ENCODE results near the gene VEGFA.
"Not testable (repeated sequence)": the region's sequence is repeated elsewhere in the genome, so short reads cannot be mapped to it uniquely, and the experiment has no call there.

VEGFA gene

DNA sequence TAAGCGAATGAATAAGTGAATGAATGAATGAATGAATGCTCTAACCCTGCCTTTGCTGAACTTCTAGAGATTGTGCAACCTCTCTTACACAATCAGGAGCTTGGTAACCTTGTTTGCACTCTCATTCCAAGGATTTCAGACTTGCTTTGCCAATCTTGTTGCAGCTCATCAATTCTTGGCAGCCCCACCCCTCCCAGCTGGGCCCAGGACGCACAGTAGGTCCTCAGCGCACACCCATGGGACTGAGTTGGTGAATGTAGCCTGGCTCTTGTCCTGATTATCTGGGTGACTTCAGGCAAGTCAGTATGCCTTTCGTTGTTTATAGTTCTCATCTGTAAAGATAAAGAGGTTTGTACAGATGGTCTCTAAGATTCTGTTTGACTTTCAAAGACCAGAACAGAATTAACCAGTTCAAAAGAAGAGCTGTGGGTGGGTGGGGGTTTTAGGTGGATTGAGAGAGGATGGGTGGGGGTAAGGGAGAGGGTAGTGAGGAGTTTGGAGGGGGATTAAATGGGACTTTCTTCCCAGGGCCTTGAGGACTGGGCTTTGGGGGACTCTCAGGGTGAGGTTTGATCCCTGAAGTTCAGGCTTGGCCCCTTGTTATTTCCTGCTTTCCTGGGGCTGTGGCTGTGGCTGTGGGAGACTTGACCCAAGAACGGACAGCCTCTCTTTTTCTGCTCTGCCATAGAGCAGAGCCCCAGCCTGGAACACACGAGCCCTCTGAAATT, 33.2 kb downstream of the VEGFA start:
- DNase-seq (ENCODE audit: low spot score): no peak

- peak; percentile 35 for DNase-seq (ENCODE audit: low spot score)
Observed at GRCh38 chr6:43803783-43804549, 34.0 kb downstream of the VEGFA start.

- DNase-seq (ENCODE audit: low spot score): no peak
Observed at GRCh38 chr6:43804550-43805223, 34.7 kb downstream of the VEGFA start.

DNA sequence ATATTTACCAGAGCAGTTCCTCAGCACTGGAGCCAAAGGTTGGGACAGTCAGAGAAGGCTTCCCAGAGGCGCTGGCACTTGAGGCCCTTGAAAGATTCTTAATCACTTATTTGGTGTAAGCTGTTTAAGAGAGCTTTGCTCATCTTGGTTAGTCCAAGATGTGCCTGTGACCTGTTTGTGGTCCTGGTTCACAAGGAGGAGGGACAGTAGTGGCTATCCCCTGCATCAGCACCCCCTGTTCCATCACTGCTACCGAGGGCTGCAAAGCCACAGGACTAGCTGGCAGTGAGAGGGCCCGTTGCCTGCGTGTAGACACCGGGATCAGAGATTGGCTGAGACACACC, 35.7 kb downstream of the VEGFA start:
- DNase-seq (ENCODE audit: low spot score): no peak

- DNase-seq (ENCODE audit: low spot score): no peak
Observed at GRCh38 chr6:43806043-43806757, 36.2 kb downstream of the VEGFA start.

- DNase-seq (ENCODE audit: low spot score): no peak
Observed at GRCh38 chr6:43806758-43807227, 36.8 kb downstream of the VEGFA start.

DNA sequence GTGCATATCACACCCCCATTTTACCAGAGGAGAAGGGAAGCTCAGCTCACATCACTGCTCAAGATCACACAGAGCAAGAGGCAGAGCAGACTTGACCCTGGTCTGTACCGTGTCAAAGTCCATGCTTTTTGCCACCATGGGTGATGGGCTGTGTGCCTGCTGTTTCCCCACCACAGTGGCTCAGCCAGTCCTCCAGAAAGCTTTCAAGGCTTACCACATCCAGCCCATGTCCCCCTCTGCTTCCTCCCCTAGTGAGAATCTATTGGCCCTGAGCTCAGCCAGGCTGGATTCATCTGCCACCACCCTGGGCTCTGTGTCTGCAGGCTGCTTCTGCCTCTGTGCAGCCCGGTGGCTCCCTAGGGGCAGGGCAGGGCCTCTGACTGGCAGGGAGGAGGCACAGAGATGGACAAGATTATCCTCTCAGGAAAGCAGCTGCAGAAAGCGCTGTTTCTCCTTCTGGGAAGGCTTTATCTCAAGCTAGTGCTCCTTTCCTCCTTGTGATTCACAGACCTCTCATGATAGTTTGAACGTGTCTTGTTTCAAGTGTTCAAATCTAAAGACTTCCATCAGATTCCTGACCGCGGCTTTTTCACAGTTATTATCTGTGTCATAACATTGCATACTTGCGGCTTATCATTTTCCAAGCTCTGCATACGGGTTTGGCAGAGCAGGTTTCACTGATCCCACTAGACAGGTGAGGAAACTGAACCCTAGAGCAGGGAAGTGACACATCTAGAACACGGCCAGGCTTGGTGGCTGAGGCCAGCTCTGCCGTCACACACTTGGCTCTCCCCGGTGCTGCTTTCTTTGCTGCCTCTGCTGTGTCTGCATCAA, 37.4 kb downstream of the VEGFA start:
- DNase-seq (ENCODE audit: low spot score): peak; percentile 59

DNA sequence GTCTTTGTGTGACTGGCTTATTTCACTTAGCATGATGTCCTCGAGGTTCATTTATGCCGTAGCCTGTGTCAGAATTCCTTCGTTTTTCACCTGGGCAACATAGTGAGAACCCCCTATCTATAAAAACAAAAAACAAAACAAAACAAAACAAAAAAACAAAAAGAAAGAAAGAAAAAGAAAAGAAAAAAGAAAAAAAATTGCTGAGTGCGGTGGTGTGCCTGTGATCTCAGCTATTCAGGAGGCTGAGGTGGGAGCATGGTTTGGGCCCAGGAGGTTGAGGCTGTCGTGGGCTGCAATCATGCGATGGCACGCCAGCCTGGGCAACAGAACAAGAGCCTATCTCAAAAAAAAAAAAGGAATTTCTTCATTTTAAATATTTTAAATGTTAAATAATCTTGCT, 38.4 kb downstream of the VEGFA start:
- DNase-seq (ENCODE audit: low spot score): no peak

GRCh38 chr6:43809417-43810305, 39.6 kb downstream of the VEGFA start:
- DNase-seq (ENCODE audit: low spot score): peak; percentile 65

DNA sequence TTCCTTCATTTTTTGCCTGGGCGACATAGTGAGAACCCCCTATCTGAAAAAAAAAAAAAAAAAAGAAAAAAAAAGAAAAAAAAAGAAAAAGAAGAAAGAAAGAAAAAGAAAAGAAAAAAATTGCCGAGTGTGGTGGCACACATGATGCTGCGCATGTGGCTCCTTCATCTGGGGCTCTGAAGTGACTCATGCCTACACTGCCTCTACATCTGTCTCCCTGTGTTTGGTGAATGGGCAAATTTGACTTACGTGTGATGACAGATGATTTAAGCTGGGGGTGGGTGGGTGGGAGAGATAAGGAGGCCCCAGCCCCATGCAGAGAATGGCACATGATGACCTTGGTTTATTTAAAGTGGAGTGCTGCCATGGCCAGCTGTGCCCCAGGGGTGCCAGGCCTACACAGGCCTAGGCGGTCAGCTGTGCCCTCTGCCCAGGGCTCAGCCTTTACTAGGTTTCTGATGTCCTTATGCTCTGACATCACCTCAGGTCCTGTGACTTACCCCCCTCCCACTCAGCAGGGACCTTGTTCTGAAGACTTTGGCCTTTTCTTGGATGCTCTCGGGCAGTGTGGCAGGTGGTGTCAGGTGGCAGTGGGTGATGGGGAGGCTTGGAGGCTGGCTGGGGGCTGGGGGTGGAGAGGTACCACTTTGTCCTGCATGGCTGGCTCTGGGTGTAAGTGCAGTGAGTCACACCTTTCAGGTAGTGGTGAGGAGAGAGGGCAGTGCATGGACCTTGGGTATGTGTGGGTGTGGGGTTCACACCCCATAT, 41.1 kb downstream of the VEGFA start:
- DNase-seq (ENCODE audit: low spot score): peak; percentile 67

DNA sequence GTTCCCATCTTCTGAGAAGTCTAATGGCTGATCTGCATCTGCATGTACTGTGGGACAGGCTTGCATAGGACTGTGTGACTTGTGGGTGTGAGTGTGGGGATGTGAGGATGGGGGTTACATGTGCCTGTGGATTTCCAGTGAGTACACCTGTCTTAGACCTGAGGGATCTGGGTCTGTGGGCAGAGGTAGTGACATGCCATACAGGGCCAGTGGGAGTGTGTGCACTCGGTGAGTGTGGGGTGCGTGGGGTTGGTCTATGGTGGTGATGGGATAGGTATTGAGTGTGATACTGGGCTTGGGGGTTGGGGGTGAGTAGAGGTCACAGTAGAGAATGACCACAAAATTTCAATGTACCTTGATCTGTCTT, 41.7 kb downstream of the VEGFA start:
- no peak for DNase-seq (ENCODE audit: low spot score)

DNA sequence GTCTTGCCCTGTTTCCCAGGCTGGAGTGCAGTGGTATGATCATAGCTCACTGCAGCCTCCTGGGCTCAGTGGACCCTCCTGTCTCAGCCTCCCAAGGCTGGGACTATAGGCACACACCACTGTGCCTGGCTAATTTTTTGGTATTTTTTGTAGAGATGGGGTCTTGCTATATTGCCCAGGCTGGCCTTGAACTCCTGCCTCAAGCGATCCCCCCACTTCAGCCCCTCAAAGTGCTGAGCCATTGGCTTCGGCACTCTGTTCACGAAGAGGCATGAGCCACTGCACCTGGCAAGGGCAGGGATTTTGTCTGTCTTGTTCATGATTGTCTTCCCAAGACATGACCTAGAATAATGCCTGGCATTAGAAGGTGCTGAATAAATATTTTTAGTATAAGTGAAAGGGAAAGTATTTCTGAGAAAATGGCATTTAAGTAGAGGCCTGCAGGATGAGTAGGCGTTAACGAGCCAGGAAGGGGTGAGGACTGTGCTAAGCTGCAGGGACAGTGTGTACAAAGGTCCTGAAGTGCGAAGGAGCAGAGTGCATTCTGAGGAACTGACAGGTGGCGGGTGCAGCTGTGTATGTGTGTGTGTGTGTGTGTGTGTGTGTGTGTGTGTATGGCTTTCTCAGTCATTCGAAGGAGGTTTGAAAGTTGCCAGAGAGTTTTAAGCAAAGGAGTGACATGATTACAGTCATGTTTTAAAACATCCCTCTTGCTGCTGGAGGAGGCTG, 43.0 kb downstream of the VEGFA start:
- DNase-seq (ENCODE audit: low spot score): no peak

GRCh38 chr6:43814111-43814510, 44.1 kb downstream of the VEGFA start:
- DNase-seq (ENCODE audit: low spot score): no peak

GRCh38 chr6:43814865-43815264, 44.9 kb downstream of the VEGFA start:
- no peak for DNase-seq (ENCODE audit: low spot score)

GRCh38 chr6:43817192-43817591, 47.2 kb downstream of the VEGFA start:
- DNase-seq (ENCODE audit: low spot score): peak; percentile 87

DNA sequence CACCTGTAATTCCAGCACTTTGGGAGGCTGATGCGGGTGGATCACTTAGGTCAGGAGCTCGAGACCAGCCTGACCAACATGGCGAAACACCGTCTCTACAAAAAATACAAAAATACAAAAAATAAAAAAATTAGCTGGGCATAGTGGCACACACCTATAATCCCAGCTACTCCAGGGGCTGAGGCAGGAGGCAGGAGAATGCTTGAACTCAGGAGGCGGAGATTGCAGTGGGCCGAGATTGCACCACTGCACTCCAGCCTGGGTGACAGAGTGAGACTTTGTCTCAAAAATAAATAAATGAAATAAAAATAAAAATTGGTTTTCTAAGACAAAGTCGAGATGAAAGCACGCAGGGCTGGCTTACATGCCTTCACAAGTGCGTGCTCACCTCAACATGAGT, 49.0 kb downstream of the VEGFA start:
- DNase-seq (ENCODE audit: low spot score): not testable (repeated sequence)

- DNase-seq (ENCODE audit: low spot score): no peak
Observed at GRCh38 chr6:43819958-43820357, 49.9 kb downstream of the VEGFA start.

GRCh38 chr6:43820486-43820885, 50.5 kb downstream of the VEGFA start:
- DNase-seq (ENCODE audit: low spot score): no peak
